T-helper 2 cell treated with Interferon-gamma antibody and Interleukin-4, amounts not matched to agents 5 μg/mL and 100 μg/mL, for 36 hours (primary cell): ENCODE measurements around the gene RGS6.
A peak's percentile ranks its signal among the peaks of the same experiment; 100 is the strongest.

ENCODE experiments used
- DNase-seq: peaks from one replicate; pipeline ENCODE4 v3.0.0; 2021; ENCODE audit warnings: low spot score
- H3K27ac Mint-ChIP-seq: one replicate; pipeline ENCODE4 v1.8.0; 2021; ENCODE audit warnings: mild to moderate bottlenecking, mixed read lengths
- H3K27me3 Mint-ChIP-seq: one replicate; pipeline ENCODE4 v1.8.0; 2021; ENCODE audit warnings: low read depth, mixed read lengths
- H3K36me3 Mint-ChIP-seq: one replicate; pipeline ENCODE4 v1.8.0; 2021; ENCODE audit warnings: low read depth, mixed read lengths
- H3K4me1 Mint-ChIP-seq: one replicate; pipeline ENCODE4 v1.8.0; 2021; ENCODE audit warnings: low read depth, mixed read lengths
- H3K4me3 Mint-ChIP-seq: one replicate; pipeline ENCODE4 v1.8.0; 2022; ENCODE audit warnings: mild to moderate bottlenecking, moderate library complexity, mixed read lengths
- H3K9me3 Mint-ChIP-seq: one replicate; pipeline ENCODE4 v1.8.0; 2021; ENCODE audit warnings: mixed read lengths

The RGS6 gene

DNA sequence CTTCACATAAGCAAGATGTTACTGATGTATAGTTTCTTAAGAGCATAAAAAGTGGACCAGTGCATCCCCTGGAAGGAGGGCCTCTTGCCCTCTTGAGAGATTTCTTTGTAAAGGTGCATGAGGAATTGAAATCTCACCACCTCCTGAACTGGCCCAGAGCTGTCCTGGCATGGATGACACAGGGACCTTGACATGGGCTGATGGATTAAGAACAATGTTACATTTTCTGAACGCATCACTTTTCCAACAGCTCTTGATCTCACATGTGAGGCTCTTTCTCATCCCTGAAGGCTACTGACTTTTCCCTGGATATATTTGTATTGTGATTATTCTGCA, 360.4 kb downstream of the RGS6 start:
- Mint-ChIP-seq H3K4me1 (no peaks in the 10 kb centered on the region), H3K27ac (no peak overlapping the region), H3K27me3 (peaks cover 23% of the 10 kb centered on the region), H3K4me3 (no peak overlapping the region), H3K9me3 (no peaks in the 10 kb centered on the region), H3K36me3 (no peaks in the 10 kb centered on the region)
- DNase-seq, result no peak

DNA sequence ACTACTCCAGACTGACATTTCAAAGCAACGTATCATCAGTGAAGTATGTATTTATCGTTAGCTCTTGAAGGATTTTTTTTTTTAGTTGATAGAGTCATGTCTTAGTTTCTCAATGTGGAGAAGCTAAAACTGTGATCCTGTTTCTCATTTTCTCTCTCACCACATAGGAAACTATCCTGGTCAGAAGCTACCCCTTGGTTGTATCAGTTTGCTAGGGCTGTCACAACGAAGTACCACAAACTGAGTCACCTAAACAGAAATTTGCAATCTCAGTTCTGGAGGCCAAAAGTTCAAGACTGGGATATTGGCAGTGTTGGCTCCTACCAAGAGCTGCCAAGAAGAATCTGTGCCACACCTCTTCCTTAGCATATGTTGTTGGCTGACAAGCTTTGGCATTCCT, 369.1 kb downstream of the RGS6 start:
- Mint-ChIP-seq H3K4me1 (peaks cover 2% of the 10 kb centered on the region), H3K4me3 (no peak overlapping the region), H3K36me3 (no peaks in the 10 kb centered on the region), H3K27ac (no peak overlapping the region), H3K9me3 (peaks cover 10% of the 10 kb centered on the region), H3K27me3 (peaks cover 21% of the 10 kb centered on the region)
- no peak for DNase-seq

DNA sequence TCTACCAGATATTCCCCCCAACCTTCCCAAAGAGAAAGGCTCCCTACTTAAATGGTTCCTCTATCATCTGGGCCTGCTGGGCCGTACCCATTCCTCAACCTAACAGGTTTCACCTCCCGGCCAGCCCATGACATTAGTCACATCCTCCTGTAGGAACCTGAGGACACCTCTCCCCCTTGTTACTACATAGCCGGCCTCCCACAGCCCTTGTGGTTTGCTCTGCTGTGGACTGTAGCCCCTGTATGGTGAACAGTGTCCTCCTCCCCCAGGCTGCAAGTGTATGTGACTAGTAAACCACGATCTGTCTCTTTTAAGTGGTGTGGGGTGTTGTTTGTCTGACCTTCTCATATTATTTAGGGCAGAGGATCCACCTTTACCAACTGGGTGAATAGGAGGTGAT, 371.7 kb downstream of the RGS6 start:
- Mint-ChIP-seq H3K27ac (no peak overlapping the region), H3K9me3 (peaks cover 15% of the 10 kb centered on the region), H3K36me3 (no peaks in the 10 kb centered on the region), H3K4me3 (no peak overlapping the region), H3K27me3 (peaks cover 25% of the 10 kb centered on the region), H3K4me1 (peaks cover 2% of the 10 kb centered on the region)
- no peak for DNase-seq

DNA sequence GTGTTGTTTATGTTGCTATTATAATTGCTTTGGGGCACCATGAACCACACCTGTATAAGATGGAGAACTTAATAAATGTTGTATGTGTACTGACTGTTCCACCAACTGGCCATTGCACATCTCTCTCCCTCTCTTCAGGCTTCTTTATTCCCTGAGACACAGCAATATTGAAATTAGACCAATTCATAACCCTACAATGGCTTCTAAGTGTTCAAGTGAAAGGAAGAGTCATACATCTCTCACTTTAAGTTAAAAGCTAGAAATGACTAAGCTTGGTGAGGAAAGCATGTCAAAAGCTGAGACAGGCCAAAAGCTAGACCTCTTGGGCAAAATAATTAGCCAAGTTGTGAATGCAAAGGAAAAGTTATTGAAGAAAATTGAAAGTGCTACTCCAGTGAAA, 373.3 kb downstream of the RGS6 start:
- DNase-seq, result no peak
- Mint-ChIP-seq H3K9me3 (peaks cover 15% of the 10 kb centered on the region), H3K4me1 (peaks cover 2% of the 10 kb centered on the region), H3K4me3 (no peak overlapping the region), H3K36me3 (no peaks in the 10 kb centered on the region), H3K27me3 (peaks cover 24% of the 10 kb centered on the region), H3K27ac (no peak overlapping the region)

DNA sequence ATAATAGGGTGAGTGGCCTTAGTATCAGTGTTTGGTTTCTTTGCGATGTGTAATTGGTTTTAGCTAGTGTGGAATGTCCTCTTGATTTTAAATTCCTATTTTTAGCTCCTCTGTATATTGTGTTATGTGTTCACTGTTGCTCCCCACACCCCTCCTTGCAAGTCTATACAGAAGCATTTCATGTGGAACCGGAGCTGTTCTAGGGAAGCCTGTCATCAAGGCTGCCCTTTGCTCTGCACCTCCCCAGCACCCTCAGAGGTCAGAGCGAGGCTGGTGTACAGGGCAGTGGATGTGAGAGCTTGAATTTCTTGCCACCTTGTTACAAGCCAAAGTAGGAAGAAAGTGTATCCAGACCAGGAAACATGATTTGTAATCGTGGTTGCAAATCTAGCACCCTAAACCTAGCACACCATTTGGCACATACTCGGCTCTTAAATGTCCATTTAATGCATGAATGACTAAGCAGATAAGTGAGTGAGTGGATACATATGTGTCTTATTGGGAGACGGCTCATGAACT, 376.8 kb downstream of the RGS6 start:
- no peak for DNase-seq
- Mint-ChIP-seq H3K9me3 (peaks cover 15% of the 10 kb centered on the region), H3K4me1 (peaks cover 4% of the 10 kb centered on the region), H3K27me3 (peaks cover 22% of the 10 kb centered on the region), H3K4me3 (no peak overlapping the region), H3K27ac (no peak overlapping the region), H3K36me3 (no peaks in the 10 kb centered on the region)

DNA sequence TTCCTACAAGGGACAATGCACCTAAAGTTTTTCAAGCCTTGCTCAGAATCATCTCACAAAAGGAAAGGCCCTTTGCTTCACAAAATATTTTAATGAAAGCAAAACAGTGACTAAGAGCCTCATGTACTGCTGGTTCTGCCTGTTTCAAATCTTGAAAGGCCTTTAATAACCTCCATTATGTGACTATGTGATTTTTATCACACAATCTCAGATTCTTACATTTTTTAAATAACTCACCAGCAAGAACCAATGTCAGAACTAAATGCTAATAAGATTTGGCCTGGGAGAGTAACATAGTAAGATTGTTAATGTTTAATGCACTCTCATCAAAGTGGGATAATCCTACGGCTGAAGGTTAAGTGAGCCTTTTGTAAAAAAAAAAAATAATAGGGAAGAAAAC, 378.9 kb downstream of the RGS6 start:
- Mint-ChIP-seq H3K4me1 (peaks cover 2% of the 10 kb centered on the region), H3K27me3 (peaks cover 25% of the 10 kb centered on the region), H3K9me3 (peaks cover 8% of the 10 kb centered on the region), H3K4me3 (no peak overlapping the region), H3K36me3 (no peaks in the 10 kb centered on the region), H3K27ac (no peak overlapping the region)
- no peak for DNase-seq

DNA sequence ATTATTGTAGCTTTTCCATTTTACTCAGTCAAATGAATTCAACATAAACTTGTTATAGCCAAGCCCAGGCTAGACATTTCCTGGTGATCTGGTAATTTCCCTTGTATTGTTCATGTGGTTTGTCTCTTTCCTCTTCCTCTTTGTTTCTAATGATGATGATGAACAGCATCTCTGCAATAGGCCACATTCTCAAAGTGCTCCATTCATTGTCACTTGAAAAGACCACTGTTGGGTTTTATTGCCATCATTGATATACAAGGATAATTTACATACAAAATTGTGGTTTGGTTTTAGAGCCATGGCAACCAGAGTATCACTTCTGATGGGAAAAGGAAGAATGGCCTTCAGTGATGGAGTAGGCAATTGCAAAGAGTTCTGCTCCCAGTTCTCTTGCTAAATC, 379.3 kb downstream of the RGS6 start:
- Mint-ChIP-seq H3K9me3 (peaks cover 4% of the 10 kb centered on the region), H3K36me3 (no peaks in the 10 kb centered on the region), H3K4me1 (peaks cover 2% of the 10 kb centered on the region), H3K27ac (no peak overlapping the region), H3K4me3 (no peak overlapping the region), H3K27me3 (peaks cover 25% of the 10 kb centered on the region)
- no peak for DNase-seq

DNA sequence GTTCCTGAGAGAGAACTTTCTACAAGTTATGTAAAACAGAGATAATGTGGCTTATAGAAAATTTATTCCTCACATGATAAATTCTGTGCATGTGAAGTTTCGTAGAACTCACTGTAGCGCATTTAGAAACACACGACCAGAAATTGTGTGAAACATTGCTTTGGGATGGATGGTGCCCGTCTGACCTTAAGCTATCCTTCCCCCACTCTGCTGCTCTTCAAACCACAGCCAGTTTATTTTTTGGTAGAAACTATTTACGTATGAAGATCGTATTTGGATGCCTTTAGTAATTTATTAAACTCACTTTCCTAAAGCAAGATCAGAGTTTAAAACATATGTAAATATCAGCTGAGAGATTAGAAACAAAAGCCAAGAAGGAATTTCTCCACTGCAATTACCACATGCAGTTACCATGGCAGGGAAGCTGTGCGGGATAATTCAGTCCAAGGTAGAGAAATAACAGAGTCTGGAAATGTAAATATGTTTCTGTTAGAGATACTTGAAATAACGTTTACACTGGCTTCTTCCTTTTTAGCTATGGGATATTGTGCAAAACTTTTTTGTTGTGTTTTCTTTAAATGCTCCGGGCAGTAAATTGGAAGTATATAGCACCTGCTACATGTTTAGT, 382.7 kb downstream of the RGS6 start:
- no peak for DNase-seq
- Mint-ChIP-seq H3K4me3 (no peak overlapping the region), H3K27me3 (peaks cover 15% of the 10 kb centered on the region), H3K4me1 (peaks cover 12% of the 10 kb centered on the region), H3K9me3 (peaks cover 4% of the 10 kb centered on the region), H3K27ac (no peak overlapping the region), H3K36me3 (peaks cover 2% of the 10 kb centered on the region)

DNA sequence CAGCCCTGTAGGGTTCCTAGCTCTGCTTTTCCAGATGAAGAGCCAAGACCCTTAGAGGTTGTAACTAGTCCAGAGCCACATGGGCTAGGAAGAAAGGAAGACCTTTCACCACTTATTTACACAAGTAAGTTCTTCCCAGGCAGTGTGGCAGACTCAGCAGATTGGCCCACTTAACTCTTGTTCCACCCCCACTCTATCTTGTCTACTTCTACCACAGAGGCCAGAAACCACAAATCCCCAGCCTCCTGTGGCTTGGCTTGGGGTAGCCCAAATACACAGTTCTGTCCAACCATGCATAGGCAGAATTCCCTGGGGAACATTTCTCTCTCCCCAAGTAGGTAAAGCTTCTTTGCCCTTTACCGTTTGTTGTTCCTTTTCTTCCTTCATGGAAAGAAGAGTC, 383.5 kb downstream of the RGS6 start:
- Mint-ChIP-seq H3K27ac (no peak overlapping the region), H3K4me3 (no peak overlapping the region), H3K9me3 (peaks cover 4% of the 10 kb centered on the region), H3K27me3 (peaks cover 12% of the 10 kb centered on the region), H3K4me1 (peaks cover 12% of the 10 kb centered on the region), H3K36me3 (peaks cover 2% of the 10 kb centered on the region)
- DNase-seq, result no peak

GRCh38 chr14:72318648-72319047, 386.4 kb downstream of the RGS6 start:
- Mint-ChIP-seq H3K4me3 (peak overlapping the region; percentile 39), H3K36me3 (peaks cover 2% of the 10 kb centered on the region), H3K4me1 (peaks cover 11% of the 10 kb centered on the region)

GRCh38 chr14:72332046-72332445, 399.8 kb downstream of the RGS6 start:
- Mint-ChIP-seq H3K27me3 (peaks cover 12% of the 10 kb centered on the region), H3K36me3 (no peaks in the 10 kb centered on the region), H3K4me3 (no peak overlapping the region), H3K4me1 (no peaks in the 10 kb centered on the region), H3K27ac (no peak overlapping the region), H3K9me3 (peaks cover 6% of the 10 kb centered on the region)
- DNase-seq, result no peak

More at GRCh38 chr14:72318648-72319047, 386.4 kb downstream of the RGS6 start:
- no peak overlapping the region for H3K27ac Mint-ChIP-seq
- peaks cover 4% of the 10 kb centered on the region for H3K9me3 Mint-ChIP-seq
- H3K27me3 Mint-ChIP-seq, result peaks cover 15% of the 10 kb centered on the region
- no peak for DNase-seq

GRCh38 chr14:72332871-72333270, 400.6 kb downstream of the RGS6 start:
- Mint-ChIP-seq H3K27me3 (peaks cover 12% of the 10 kb centered on the region), H3K4me1 (no peaks in the 10 kb centered on the region), H3K9me3 (peaks cover 6% of the 10 kb centered on the region), H3K4me3 (no peak overlapping the region), H3K36me3 (no peaks in the 10 kb centered on the region), H3K27ac (no peak overlapping the region)
- DNase-seq, result no peak

GRCh38 chr14:72333357-72333756, 401.1 kb downstream of the RGS6 start:
- DNase-seq, result no peak
- peaks cover 10% of the 10 kb centered on the region for H3K27me3 Mint-ChIP-seq
- no peak overlapping the region for H3K27ac Mint-ChIP-seq
- no peaks in the 10 kb centered on the region for H3K4me1 Mint-ChIP-seq
- peaks cover 2% of the 10 kb centered on the region for H3K9me3 Mint-ChIP-seq
- no peak overlapping the region for H3K4me3 Mint-ChIP-seq
- no peaks in the 10 kb centered on the region for H3K36me3 Mint-ChIP-seq

- DNase-seq, result no peak
- Mint-ChIP-seq H3K4me1 (no peaks in the 10 kb centered on the region), H3K9me3 (peaks cover 9% of the 10 kb centered on the region), H3K36me3 (no peaks in the 10 kb centered on the region), H3K27ac (no peak overlapping the region), H3K4me3 (no peak overlapping the region), H3K27me3 (peaks cover 12% of the 10 kb centered on the region)
Observed at GRCh38 chr14:72336311-72336980, 404.2 kb downstream of the RGS6 start.

DNA sequence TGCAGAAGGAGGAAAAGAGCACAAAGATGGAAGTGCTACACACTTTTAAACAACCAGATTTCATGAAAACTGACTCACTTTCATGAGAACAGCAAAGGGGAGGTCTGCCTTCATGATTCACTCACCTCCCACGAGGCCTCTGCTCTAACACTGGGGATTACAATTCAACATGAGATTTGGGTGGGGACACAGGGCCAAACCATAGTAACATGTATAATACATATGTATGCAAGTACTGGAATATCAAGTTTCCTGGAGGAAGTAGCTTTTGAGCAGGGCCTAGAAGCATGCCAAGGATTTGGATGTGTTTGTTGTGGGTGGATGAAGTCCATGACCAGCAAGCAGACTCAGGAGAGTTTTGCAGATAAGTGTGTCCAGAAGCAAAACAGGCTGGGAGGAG, 409.0 kb downstream of the RGS6 start:
- Mint-ChIP-seq H3K36me3 (no peaks in the 10 kb centered on the region), H3K27ac (no peak overlapping the region), H3K4me3 (no peak overlapping the region), H3K27me3 (peaks cover 7% of the 10 kb centered on the region), H3K4me1 (no peaks in the 10 kb centered on the region), H3K9me3 (peaks cover 13% of the 10 kb centered on the region)
- DNase-seq, result no peak
